GM12801 (cell line): ENCODE results near the gene MAP4K5.

ENCODE experiments used
- TF ChIP-seq, protein P1 (sequence below): IDR thresholded peaks from one replicate; pipeline ENCODE4 v1.5.1; 2011; ENCODE audit warnings: control low read depth; ENCODE audit not compliant: insufficient read length; ENCODE audit errors: extremely low read depth

MAP4K5 gene

DNA sequence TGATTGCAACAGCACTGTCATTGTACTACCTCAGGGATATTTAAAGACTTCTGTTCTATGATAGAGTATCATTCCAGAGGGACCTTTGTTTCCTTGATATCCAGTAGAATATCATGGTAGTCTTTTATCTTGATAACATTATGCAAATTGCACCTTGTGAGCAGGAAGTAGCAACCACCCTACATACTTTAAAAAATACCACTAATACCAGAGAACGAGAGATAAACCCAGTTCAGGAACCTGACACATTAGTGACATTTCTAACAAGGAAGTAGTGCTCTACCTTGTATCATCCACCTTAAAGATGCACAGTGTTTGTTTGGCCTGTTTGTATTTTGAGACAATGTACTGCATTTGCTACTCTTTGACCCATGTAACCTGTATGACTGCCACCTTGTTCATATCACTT lies 8.8 kb upstream of the MAP4K5 start:
- TF ChIP-seq, protein P1, sequence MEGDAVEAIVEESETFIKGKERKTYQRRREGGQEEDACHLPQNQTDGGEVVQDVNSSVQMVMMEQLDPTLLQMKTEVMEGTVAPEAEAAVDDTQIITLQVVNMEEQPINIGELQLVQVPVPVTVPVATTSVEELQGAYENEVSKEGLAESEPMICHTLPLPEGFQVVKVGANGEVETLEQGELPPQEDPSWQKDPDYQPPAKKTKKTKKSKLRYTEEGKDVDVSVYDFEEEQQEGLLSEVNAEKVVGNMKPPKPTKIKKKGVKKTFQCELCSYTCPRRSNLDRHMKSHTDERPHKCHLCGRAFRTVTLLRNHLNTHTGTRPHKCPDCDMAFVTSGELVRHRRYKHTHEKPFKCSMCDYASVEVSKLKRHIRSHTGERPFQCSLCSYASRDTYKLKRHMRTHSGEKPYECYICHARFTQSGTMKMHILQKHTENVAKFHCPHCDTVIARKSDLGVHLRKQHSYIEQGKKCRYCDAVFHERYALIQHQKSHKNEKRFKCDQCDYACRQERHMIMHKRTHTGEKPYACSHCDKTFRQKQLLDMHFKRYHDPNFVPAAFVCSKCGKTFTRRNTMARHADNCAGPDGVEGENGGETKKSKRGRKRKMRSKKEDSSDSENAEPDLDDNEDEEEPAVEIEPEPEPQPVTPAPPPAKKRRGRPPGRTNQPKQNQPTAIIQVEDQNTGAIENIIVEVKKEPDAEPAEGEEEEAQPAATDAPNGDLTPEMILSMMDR: no peak

DNA sequence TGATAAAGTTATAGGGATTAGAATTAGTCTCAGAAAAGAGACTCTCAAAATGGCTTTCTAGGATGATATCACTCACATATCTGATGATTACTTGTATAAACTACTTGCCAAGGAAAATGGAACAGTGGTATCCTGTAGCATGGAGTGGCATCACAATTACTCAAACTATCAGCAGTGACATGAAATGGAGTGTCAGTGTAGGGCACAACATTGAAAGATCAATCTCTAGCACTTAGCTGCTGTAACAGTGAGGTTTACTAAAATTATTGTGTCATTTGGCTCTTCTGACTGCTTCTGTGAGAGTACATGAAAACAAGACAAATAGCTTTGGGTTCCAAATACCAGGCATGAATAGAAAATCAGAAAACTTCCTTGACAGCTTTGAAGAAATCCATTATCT lies 6.7 kb upstream of the MAP4K5 start:
- TF ChIP-seq, protein P1: no peak

DNA sequence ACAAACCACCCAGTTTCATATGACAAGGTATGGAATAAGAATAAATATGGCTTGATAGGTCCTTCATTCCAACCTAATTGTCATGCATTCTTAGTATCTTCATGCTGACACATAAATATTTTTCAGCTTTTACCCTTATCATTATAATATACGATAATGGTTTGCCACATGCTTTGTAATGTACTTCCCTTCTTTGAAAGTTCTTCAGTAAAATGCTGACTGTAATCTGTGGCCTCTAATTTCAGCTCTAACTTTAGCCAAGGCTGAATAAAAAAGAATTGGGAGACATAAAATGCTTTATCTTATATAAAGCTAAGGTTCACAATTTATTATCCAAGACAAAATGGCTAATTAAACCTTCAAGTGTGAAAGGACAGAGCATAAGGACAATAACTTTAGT lies 2.6 kb upstream of the MAP4K5 start:
- TF ChIP-seq, protein P1: no peak

DNA sequence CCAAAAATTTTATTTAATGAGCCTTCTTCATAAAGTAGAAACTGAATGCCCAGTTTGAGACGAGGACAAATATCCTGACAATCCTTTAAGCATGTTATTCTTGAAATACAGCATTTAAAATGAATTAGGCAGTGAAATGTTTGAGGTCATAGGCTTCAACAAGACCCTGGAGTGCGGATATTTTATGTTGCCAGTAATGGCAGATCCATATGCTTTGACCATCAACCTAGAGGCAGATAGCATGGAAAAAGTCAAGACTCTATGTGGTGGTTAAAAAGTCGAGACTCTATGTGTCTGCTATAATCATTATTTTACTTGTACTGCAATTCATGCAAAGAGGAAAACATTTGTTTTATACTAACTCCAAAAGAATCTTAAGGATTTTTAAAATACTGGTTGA lies 2.0 kb upstream of the MAP4K5 start:
- TF ChIP-seq, protein P1: no peak

DNA sequence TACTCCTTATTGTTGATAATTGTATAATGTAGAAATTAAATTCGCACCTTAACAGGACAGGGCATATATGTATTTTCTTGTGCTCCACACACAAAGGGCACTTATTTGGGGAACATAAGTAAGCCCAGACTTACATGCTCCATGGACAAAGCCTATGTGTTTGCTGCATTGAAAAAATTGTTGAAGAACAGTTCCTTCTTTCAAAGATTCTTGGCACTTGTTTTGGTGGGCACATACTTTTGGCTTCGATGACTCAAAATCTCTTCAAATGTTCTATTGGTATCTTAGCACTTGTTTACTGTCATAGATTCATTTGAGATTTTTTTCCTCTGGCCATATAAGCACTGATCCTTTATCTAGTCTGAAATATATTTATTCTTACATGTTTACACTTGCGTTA lies 1.4 kb upstream of the MAP4K5 start:
- TF ChIP-seq, protein P1: no peak

DNA sequence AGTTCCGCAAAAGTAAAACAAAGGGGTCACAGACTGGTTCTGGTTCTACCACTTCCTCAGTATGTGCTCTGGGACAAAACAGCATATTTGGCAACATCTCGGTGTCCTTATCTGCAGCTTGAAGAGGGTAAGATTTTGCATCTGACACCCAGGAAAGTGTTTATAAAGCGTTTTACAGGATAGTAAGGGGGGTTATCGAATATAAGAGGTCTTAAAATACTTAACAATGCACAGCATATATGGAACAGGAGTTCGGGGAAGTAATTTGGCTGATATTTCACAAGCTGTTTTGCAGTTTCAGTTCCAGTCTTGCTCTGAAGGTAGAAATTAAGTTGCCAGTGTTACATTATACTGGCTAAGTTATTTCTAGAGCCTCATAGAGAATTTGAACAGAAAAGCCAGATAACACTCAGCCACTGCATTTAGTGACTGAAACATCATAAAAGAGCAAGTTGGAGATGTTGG lies 904 bp upstream of the MAP4K5 start:
- TF ChIP-seq, protein P1: no peak

DNA sequence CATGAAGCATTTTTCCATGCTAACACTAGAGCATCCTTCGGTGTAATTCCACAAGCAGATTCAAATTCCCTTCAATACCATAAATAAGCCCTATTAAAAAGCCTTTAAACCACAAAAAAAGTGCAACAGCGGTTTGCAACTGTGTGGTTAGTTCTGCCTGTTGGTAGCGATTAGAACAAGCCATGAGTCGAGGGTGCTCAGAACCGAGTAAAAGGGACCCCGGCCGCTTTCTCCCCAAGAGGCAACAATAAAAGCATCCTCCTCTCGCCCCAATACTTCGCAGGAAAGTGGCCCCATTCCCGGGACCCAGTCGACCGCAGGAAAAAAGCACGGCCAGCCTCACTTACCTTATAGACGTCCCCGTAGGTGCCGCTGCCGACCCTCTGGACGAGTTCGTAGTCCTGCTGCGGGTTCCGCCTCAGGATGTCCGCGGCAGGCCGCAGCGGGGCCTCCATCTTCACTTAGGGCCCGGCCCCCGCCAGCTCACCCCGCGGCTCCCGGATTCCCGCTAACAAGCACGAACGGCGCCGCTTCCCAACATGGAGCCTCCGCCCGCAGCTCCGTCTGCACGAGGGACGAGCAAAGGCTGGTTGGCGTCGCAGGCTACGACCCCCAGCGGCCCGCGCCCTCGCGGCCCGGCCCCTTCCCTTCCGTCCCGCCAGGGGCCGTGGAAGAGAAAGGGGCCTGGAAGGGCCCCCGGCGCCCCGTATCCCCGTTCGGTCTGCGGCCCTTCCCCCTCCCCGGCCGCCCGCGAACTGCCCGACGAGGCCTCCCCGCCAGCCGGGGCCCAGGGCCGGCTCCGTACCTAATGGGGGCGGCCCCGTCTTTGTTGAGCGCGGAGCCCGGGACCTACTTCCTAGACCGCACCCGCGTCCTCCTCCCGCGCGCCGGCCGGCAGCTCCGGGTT lies 521 bp downstream of the MAP4K5 start:
- TF ChIP-seq, protein P1: no peak
